DOHH2 (cell line): ENCODE results near the gene CRAT.
"Not testable (repeated sequence)": the region's sequence is repeated elsewhere in the genome, so short reads cannot be mapped to it uniquely, and the experiment has no call there.

Experiments
- H3F3A ChIP-seq: fragments of 200-600 bp; sonication (generic), shearing (Covaris generic); 2 replicates; pipeline ENCODE4 v1.6.0; 2016; ENCODE audit warnings: antibody characterized with exemption, mild to moderate bottlenecking; ENCODE audit not compliant: control insufficient read depth, insufficient read depth
- H3K27ac ChIP-seq: fragments of 200-600 bp; sonication (generic); 2 replicates; pipeline ENCODE4 v1.5.1; 2014; ENCODE audit warnings: low read depth, mild to moderate bottlenecking, low read length, moderate library complexity
- H3K27me3 ChIP-seq: fragments of 200-600 bp; sonication (generic); 2 replicates; pipeline ENCODE4 v1.6.1; 2014; ENCODE audit warnings: mild to moderate bottlenecking, low read length, mixed read lengths; ENCODE audit not compliant: control insufficient read depth
- H3K36me3 ChIP-seq: fragments of 200-600 bp; sonication (generic); 2 replicates; pipeline ENCODE4 v1.6.1; 2014; ENCODE audit warnings: mild to moderate bottlenecking, low read length, moderate library complexity, mixed read lengths; ENCODE audit not compliant: control insufficient read depth
- H3K4me1 ChIP-seq: fragments of 200-600 bp; sonication (generic); 2 replicates; pipeline ENCODE4 v1.6.1; 2014; ENCODE audit warnings: mild to moderate bottlenecking, low read length, mixed read lengths; ENCODE audit not compliant: control insufficient read depth
- H3K4me2 ChIP-seq: fragments of 200-600 bp; sonication (generic); 2 replicates; pipeline ENCODE4 v1.6.0; 2014; ENCODE audit warnings: mild to moderate bottlenecking, low read length, moderate library complexity
- H3K4me3 ChIP-seq: fragments of 200-600 bp; sonication (generic); 2 replicates; pipeline ENCODE4 v1.5.1; 2014; ENCODE audit warnings: mild to moderate bottlenecking, low read length, mixed read lengths
- H3K79me2 ChIP-seq: fragments of 200-600 bp; sonication (generic); 2 replicates; pipeline ENCODE4 v1.6.1; 2014; ENCODE audit warnings: mild to moderate bottlenecking, low read length, mixed read lengths; ENCODE audit not compliant: control insufficient read depth
- H3K9me2 ChIP-seq: fragments of 200-600 bp; sonication (generic); replicated peaks from 2 replicates; pipeline ENCODE4 v1.6.1; 2014; ENCODE audit warnings: mild to moderate bottlenecking, low read length, mixed read lengths; ENCODE audit not compliant: control insufficient read depth
- H3K9me3 ChIP-seq: fragments of 200-600 bp; sonication (generic); 2 replicates; pipeline ENCODE4 v1.6.1; 2014; ENCODE audit warnings: antibody characterized with exemption, low read length, mixed read lengths; ENCODE audit not compliant: control insufficient read depth, insufficient read depth
- H4K20me1 ChIP-seq: fragments of 200-600 bp; sonication (generic); 2 replicates; pipeline ENCODE4 v1.6.0; 2014; ENCODE audit warnings: low read depth, mild to moderate bottlenecking, antibody characterized with exemption, low read length, moderate library complexity; ENCODE audit not compliant: control insufficient read depth, insufficient read depth
- EZH2phosphoT487 ChIP-seq: fragments of 200-600 bp; sonication (generic); IDR thresholded peaks from 2 replicates; pipeline ENCODE4 v1.6.1; 2017; ENCODE audit warnings: borderline replicate concordance, mild to moderate bottlenecking, antibody characterized with exemption, low read length, moderate library complexity, mixed read lengths
- TF ChIP-seq, protein P1 (sequence below): fragments of 200-600 bp; sonication (generic); IDR thresholded peaks from one replicate; pipeline ENCODE4 v1.5.1; 2014; ENCODE audit warnings: antibody characterized with exemption, mild to moderate bottlenecking, low read depth, low read length; ENCODE audit not compliant: poor library complexity, severe bottlenecking

Gene CRAT

GRCh38 chr9:129125478-129125877 lies 14.9 kb upstream of the CRAT start:
- Histone ChIP-seq H3K4me3 (no peak overlapping the region), H3K36me3 (peaks cover 42% of the 10 kb centered on the region), H3K4me1 (no peaks in the 10 kb centered on the region), H3K27ac (no peak overlapping the region), H3F3A (no peaks in the 10 kb centered on the region), H3K27me3 (no peaks in the 10 kb centered on the region), H3K9me3 (no peaks in the 10 kb centered on the region), H3K9me2 (no peaks in the 10 kb centered on the region), H3K4me2 (no peak overlapping the region), H3K79me2 (peaks cover 3% of the 10 kb centered on the region; the same call in 1 of the 2 replicates), H4K20me1 (no peaks in the 10 kb centered on the region)
- TF ChIP-seq, protein P1, sequence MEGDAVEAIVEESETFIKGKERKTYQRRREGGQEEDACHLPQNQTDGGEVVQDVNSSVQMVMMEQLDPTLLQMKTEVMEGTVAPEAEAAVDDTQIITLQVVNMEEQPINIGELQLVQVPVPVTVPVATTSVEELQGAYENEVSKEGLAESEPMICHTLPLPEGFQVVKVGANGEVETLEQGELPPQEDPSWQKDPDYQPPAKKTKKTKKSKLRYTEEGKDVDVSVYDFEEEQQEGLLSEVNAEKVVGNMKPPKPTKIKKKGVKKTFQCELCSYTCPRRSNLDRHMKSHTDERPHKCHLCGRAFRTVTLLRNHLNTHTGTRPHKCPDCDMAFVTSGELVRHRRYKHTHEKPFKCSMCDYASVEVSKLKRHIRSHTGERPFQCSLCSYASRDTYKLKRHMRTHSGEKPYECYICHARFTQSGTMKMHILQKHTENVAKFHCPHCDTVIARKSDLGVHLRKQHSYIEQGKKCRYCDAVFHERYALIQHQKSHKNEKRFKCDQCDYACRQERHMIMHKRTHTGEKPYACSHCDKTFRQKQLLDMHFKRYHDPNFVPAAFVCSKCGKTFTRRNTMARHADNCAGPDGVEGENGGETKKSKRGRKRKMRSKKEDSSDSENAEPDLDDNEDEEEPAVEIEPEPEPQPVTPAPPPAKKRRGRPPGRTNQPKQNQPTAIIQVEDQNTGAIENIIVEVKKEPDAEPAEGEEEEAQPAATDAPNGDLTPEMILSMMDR = no peak
- TF ChIP-seq EZH2phosphoT487 = no peak

DNA sequence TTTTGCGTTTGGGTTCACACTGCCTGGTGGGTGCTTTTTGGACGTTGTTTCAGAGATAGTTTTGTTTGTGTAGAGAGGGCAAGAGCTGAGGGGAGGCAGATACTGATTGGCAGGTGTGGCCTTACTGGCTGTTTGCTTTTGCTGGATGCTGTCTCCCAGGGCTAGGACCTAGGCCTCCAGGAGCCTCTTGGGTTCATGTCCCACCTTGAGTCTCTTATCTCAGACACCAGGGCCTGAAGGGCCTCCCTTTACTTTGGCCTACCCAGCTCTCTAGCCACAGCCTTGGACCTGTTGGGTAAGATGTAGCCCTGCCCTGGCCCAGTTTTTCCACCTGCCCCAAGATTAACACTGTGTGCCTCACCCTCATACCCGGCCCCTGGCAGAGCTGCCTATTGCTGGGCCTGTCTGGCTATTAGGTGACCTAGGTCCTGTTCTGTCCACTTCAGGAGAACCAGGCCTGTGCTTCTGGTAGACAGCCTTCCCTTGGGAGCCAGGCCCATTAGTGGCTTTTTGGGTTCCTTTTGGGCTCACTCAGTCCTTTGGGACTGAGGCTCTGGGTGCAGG lies 14.0 kb upstream of the CRAT start:
- TF ChIP-seq, protein P1 = no peak
- TF ChIP-seq EZH2phosphoT487 = no peak
- Histone ChIP-seq H3K36me3 (peaks cover 43% of the 10 kb centered on the region), H4K20me1 (no peaks in the 10 kb centered on the region), H3K79me2 (peaks cover 6% of the 10 kb centered on the region; the same call in 1 of the 2 replicates), H3F3A (no peaks in the 10 kb centered on the region), H3K27ac (no peak overlapping the region), H3K4me1 (no peaks in the 10 kb centered on the region), H3K9me2 (no peaks in the 10 kb centered on the region), H3K27me3 (no peaks in the 10 kb centered on the region), H3K4me3 (no peak overlapping the region), H3K9me3 (no peaks in the 10 kb centered on the region), H3K4me2 (no peak overlapping the region)

DNA sequence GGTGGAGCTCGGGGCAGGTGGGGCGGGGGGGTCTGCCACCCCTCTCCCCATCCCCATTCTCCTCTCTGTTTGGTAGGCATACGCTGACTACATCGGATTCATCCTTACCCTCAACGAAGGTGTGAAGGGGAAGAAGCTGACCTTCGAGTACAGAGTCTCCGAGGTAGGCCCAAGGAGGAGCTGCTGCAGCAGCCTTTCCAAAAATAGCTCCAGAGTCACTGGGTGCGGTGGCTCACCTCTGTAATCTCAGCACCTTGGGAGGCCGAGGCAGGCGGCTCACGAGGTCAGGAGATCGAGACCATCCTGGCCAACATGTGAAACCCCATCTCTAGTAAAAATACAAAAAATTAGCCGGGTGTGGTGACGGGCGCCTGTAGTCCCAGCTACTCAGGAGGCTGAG lies 12.4 kb upstream of the CRAT start:
- peaks cover 17% of the 10 kb centered on the region for H3K79me2 ChIP-seq
- not testable (repeated sequence) for H3K4me2 ChIP-seq, H3K9me3 ChIP-seq, H3F3A ChIP-seq, H3K27me3 ChIP-seq, H3K9me2 ChIP-seq, H3K4me1 ChIP-seq, H3K27ac ChIP-seq, H4K20me1 ChIP-seq, H3K4me3 ChIP-seq
- peaks cover 38% of the 10 kb centered on the region for H3K36me3 ChIP-seq

- Histone ChIP-seq H3K4me1 (no peaks in the 10 kb centered on the region), H3K27me3 (no peaks in the 10 kb centered on the region), H3K36me3 (peaks cover 36% of the 10 kb centered on the region), H3K4me2 (no peak overlapping the region), H3K4me3 (no peak overlapping the region), H3K27ac (no peak overlapping the region), H3F3A (no peaks in the 10 kb centered on the region), H3K9me2 (no peaks in the 10 kb centered on the region), H4K20me1 (no peaks in the 10 kb centered on the region), H3K9me3 (no peaks in the 10 kb centered on the region), H3K79me2 (peaks cover 25% of the 10 kb centered on the region)
- TF ChIP-seq, protein P1 = no peak
- TF ChIP-seq EZH2phosphoT487 = no peak
These were observed 11.5 kb upstream of the CRAT start for GRCh38 chr9:129122133-129122532.
